Loucy (cell line): ENCODE data around the gene PGBD2.

Experiments
- CTCF ChIP-seq: fragments of 200-600 bp; sonication (generic); conservative IDR thresholded peaks from 2 replicates; pipeline ENCODE4 v1.5.1; 2014; ENCODE audit warnings: mild to moderate bottlenecking, antibody characterized with exemption, low read length
- EZH2phosphoT487 ChIP-seq: fragments of 200-600 bp; IDR thresholded peaks from 2 replicates; pipeline ENCODE4 v1.6.1; 2018; ENCODE audit warnings: antibody characterized with exemption, mild to moderate bottlenecking, moderate library complexity, borderline replicate concordance

- TF ChIP-seq CTCF (no peak), EZH2phosphoT487 (no peak)
Observed at GRCh38 chr1:248891758-248892157, 14.3 kb upstream of the PGBD2 start.
